Upper lobe of right lung (tissue), 1 donor: Measurements from ENCODE around the gene OR5H1. TPM values are rescaled to one million over a fixed set of nuclear protein-coding genes. Genes with fewer than 3 reads are reported as not detected.
"Not testable (repeated sequence)": the region's sequence is repeated elsewhere in the genome, so short reads cannot be mapped to it uniquely, and the experiment has no call there.

Experiments used
- ATAC-seq: fragments of 200-7000 bp; cut with Tn5 transposase; one replicate; pipeline ENCODE4 v1.9.1; 2020; ENCODE audit warnings: mild to moderate bottlenecking, moderate library complexity
- DNase-seq: peaks from one replicate; pipeline ENCODE4 v3.0.0-alpha.2; 2020
- H3K27ac ChIP-seq: fragments of 200-600 bp; one replicate; pipeline ENCODE4 v1.8.0; 2022
- H3K27me3 ChIP-seq: fragments of 200-600 bp; one replicate; pipeline ENCODE4 v1.8.0; 2022; ENCODE audit warnings: mild to moderate bottlenecking
- H3K36me3 ChIP-seq: fragments of 200-600 bp; one replicate; pipeline ENCODE4 v1.8.0; 2022
- H3K4me1 ChIP-seq: fragments of 200-600 bp; one replicate; pipeline ENCODE4 v1.8.0; 2022
- H3K4me3 ChIP-seq: fragments of 200-600 bp; one replicate; pipeline ENCODE4 v1.8.0; 2022; ENCODE audit warnings: mild to moderate bottlenecking
- H3K9me3 ChIP-seq: fragments of 200-600 bp; one replicate; pipeline ENCODE4 v1.8.0; 2022
- intact Hi-C: fragments of 100-400 bp; cut with DNase I; formaldehyde crosslinking; loops from one replicate; pipeline ENCODE4 v1.11.0; 2022
- total RNA-seq: library from RNA; stranded (reverse); fragmentation: NEBNext Ultra II Directional; extraction: Animal tissue kit (Norgen Biotek cat#: 25700); gene quantifications from one replicate; pipeline ENCODE4 v1.2.1, GENCODE V29; 2021
- TF ChIP-seq, protein P1 (sequence below): fragments of 200-600 bp; IDR thresholded peaks from one replicate; pipeline ENCODE4 v1.8.0; 2022; ENCODE audit warnings: antibody characterized with exemption
- donor health status: DM: no; HTN: yes; CAD: no; lungs with severe emphysema.

OR5H1 gene
- total RNA-seq, 1 donor from 2014 or later, result not detected

DNA sequence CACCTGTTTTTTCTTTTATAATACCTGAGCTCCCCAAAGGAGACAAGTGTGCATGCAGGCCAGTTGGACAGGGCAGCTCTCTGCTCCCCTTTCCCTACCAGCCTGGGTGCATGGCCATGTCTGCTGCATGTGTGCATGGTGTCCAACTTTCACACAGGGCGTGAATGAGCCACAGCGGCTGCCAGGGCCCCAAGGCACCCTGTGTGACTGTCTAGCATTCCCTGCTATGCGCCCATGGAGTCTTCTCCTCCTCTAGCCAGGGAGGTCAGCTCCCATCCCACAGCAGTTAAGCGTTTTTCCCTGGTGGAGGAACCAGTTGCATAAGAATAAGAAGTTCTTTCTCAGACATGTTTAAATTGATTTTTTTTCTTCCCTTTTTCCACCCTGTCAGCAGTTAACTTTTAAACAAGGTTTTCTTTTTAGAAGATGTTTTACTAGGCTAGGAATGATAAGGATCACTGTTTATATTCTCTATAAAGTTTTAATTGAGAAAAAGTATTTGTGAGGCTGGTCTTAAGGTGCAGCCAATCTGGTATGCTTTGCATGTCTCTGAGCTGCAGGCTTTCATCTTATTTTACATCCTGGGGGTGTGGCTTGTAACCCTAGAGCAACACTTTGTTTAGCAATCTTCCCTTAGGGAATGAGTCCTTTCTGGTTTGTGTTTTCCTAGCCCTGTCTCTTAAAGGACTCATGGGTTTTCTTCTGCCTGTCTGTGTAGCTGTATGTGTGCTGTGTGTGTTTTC, 20.5 kb upstream of the OR5H1 start:
- TF ChIP-seq, protein P1, sequence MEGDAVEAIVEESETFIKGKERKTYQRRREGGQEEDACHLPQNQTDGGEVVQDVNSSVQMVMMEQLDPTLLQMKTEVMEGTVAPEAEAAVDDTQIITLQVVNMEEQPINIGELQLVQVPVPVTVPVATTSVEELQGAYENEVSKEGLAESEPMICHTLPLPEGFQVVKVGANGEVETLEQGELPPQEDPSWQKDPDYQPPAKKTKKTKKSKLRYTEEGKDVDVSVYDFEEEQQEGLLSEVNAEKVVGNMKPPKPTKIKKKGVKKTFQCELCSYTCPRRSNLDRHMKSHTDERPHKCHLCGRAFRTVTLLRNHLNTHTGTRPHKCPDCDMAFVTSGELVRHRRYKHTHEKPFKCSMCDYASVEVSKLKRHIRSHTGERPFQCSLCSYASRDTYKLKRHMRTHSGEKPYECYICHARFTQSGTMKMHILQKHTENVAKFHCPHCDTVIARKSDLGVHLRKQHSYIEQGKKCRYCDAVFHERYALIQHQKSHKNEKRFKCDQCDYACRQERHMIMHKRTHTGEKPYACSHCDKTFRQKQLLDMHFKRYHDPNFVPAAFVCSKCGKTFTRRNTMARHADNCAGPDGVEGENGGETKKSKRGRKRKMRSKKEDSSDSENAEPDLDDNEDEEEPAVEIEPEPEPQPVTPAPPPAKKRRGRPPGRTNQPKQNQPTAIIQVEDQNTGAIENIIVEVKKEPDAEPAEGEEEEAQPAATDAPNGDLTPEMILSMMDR, result no peak
- no peaks in the 10 kb centered on the region for H3K27me3 ChIP-seq
- no peaks in the 10 kb centered on the region for H3K9me3 ChIP-seq
- intact Hi-C loops, result no loop called here
- H3K27ac ChIP-seq, result no peak overlapping the region
- DNase-seq, result no peak
- H3K4me3 ChIP-seq, result no peak overlapping the region
- no peaks in the 10 kb centered on the region for H3K36me3 ChIP-seq
- H3K4me1 ChIP-seq, result no peaks in the 10 kb centered on the region
- ATAC-seq, result no peak

- no peak for DNase-seq
These were observed 20.0 kb upstream of the OR5H1 start for GRCh38 chr3:98110550-98110908.

DNA sequence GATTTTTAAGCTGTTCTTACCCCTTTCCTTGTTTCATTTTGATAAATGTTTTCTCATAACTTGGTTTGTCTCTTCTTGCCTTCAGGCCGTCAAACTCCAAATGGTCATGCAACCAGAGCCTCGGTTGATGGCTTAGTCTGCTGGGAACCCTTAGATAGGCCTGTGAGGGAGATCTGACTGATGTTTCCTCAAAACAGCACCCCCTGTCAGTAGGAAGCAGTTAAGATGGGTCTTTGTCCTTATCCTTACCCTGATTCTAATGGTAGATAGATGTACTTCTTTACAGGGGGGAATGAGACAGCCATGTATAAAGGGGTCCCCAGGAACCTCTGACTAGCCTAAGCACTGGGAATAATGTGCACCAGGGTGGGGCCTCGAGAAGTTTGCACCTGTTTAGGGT, 16.3 kb upstream of the OR5H1 start:
- ATAC-seq (no peak), DNase-seq (no peak)
- TF ChIP-seq, protein P1, result no peak
- Histone ChIP-seq H3K27ac (no peak overlapping the region), H3K4me3 (no peak overlapping the region), H3K4me1 (no peaks in the 10 kb centered on the region), H3K36me3 (no peaks in the 10 kb centered on the region), H3K27me3 (no peaks in the 10 kb centered on the region), H3K9me3 (no peaks in the 10 kb centered on the region)
- intact Hi-C loops, result no loop called here

More at GRCh38 chr3:98110550-98110908, 20.0 kb upstream of the OR5H1 start:
- Histone ChIP-seq H3K27ac (no peak overlapping the region), H3K4me1 (no peaks in the 10 kb centered on the region), H3K36me3 (no peaks in the 10 kb centered on the region), H3K27me3 (no peaks in the 10 kb centered on the region), H3K4me3 (no peak overlapping the region), H3K9me3 (no peaks in the 10 kb centered on the region)
- no peak for ATAC-seq
- intact Hi-C loops, result no loop called here
- TF ChIP-seq, protein P1, result no peak

GRCh38 chr3:98115717-98116116, 14.8 kb upstream of the OR5H1 start:
- H3K27me3 ChIP-seq, result no peaks in the 10 kb centered on the region
- no peaks in the 10 kb centered on the region for H3K9me3 ChIP-seq
- intact Hi-C loops, result no loop called here
- H3K4me1 ChIP-seq, result no peaks in the 10 kb centered on the region
- TF ChIP-seq, protein P1, result no peak
- H3K4me3 ChIP-seq, result no peak overlapping the region
- no peak for ATAC-seq
- H3K27ac ChIP-seq, result no peak overlapping the region
- no peak for DNase-seq
- H3K36me3 ChIP-seq, result no peaks in the 10 kb centered on the region

DNA sequence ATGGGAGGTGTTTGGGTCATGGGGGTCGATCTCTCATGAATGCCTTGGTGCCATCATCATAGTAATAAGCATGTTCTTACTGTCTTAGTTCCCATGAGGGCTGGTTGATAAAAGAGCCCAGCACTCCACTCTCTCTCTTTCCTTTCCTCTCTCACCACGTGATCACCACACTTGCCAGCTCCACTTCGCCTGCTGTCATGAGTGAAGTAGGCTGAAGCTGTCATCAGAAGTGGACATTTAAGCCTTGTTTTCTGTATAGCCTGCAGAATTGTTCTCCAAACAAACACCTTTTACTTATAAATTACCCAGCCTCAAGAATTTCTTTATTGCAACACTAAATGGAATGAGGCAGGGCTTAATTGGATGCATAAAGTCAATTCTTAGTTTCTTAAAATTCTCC, 6.1 kb downstream of the OR5H1 start:
- intact Hi-C loops, result no loop called here

GRCh38 chr3:98137826-98138557, 7.5 kb downstream of the OR5H1 start:
- H3K27me3 ChIP-seq, intact Hi-C loops, DNase-seq, H3K4me3 ChIP-seq, ATAC-seq, H3K27ac ChIP-seq, H3K4me1 ChIP-seq, H3K9me3 ChIP-seq, H3K36me3 ChIP-seq: not testable (repeated sequence)

More for the DNA sequence above, 6.1 kb downstream of the OR5H1 start:
- Histone ChIP-seq H3K9me3 (no peaks in the 10 kb centered on the region), H3K27ac (no peak overlapping the region), H3K4me1 (no peaks in the 10 kb centered on the region), H3K36me3 (no peaks in the 10 kb centered on the region), H3K4me3 (no peak overlapping the region), H3K27me3 (no peaks in the 10 kb centered on the region)
- DNase-seq (no peak), ATAC-seq (no peak)
- TF ChIP-seq, protein P1, result no peak
